Liver (tissue), 3 donors: ENCODE measurements around the gene MEP1B.

ENCODE experiments used
- CTCF ChIP-seq: fragments of 150-350 bp; IDR thresholded peaks from 2 replicates; pipeline ENCODE4 v1.5.1; 2017; ENCODE audit warnings: improper control_type of control experiment, low read depth, low read length; ENCODE audit not compliant: missing input control
- FOXA1 ChIP-seq: IDR thresholded peaks from 2 replicates; pipeline ENCODE4 v1.6.1; 2016; ENCODE audit warnings: antibody characterized with exemption
- RXRA ChIP-seq, 2 donors: IDR thresholded peaks; 2 replicates each; pipeline ENCODE4 v1.6.1; 2017 to 2018; ENCODE audit warnings: antibody characterized with exemption in 2 of 2, mild to moderate bottlenecking in 1 of 2
- TAF1 ChIP-seq: conservative IDR thresholded peaks from 2 replicates; pipeline ENCODE4 v1.6.1; 2016; ENCODE audit warnings: antibody characterized with exemption, mild to moderate bottlenecking
- YY1 ChIP-seq: IDR thresholded peaks from 2 replicates; pipeline ENCODE4 v1.6.1; 2016; ENCODE audit warnings: antibody characterized with exemption, mild to moderate bottlenecking
- TF ChIP-seq, protein P1 (sequence below): IDR thresholded peaks from 2 replicates; pipeline ENCODE4 v1.6.1; 2016; ENCODE audit warnings: antibody characterized with exemption, mild to moderate bottlenecking
- donor health status: healthy.
- donor health status: healthy.

- TF ChIP-seq CTCF (no peak), YY1 (no peak), TAF1 (no peak), RXRA (IDR thresholded peaks at IDR 0.05) (no peak), FOXA1 (no peak)
- TF ChIP-seq, protein P1, sequence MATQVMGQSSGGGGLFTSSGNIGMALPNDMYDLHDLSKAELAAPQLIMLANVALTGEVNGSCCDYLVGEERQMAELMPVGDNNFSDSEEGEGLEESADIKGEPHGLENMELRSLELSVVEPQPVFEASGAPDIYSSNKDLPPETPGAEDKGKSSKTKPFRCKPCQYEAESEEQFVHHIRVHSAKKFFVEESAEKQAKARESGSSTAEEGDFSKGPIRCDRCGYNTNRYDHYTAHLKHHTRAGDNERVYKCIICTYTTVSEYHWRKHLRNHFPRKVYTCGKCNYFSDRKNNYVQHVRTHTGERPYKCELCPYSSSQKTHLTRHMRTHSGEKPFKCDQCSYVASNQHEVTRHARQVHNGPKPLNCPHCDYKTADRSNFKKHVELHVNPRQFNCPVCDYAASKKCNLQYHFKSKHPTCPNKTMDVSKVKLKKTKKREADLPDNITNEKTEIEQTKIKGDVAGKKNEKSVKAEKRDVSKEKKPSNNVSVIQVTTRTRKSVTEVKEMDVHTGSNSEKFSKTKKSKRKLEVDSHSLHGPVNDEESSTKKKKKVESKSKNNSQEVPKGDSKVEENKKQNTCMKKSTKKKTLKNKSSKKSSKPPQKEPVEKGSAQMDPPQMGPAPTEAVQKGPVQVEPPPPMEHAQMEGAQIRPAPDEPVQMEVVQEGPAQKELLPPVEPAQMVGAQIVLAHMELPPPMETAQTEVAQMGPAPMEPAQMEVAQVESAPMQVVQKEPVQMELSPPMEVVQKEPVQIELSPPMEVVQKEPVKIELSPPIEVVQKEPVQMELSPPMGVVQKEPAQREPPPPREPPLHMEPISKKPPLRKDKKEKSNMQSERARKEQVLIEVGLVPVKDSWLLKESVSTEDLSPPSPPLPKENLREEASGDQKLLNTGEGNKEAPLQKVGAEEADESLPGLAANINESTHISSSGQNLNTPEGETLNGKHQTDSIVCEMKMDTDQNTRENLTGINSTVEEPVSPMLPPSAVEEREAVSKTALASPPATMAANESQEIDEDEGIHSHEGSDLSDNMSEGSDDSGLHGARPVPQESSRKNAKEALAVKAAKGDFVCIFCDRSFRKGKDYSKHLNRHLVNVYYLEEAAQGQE = no peak
Measured at GRCh38 chr18:32216390-32216789, 26.6 kb downstream of the MEP1B start.
